GM12872 (cell line): ENCODE results near the gene RTN1.

Experiments
- TF ChIP-seq, protein P1 (sequence below): IDR thresholded peaks from 3 replicates; pipeline ENCODE4 v1.5.1; 2011; ENCODE audit warnings: low read depth, mild to moderate bottlenecking, low read length, moderate library complexity; ENCODE audit not compliant: insufficient read depth

Gene RTN1

DNA sequence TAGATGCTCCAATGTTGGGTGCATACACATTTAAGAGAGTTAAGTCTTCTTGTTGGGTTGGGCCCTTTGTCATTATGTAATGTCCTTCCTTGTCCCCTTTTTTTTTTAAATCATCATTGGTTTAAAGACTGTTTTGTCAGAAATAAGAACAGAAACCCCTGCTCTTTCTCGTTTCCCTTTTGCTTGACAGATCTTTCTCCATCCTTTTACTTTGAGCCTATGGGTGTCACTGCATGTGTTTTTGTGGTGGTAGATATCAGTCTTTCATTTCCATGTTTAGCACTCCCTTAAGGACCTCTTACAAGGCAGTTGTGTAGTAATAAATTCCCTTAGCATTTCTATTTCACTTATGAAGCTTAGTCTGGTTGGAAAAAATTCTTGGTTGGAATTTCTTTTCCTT is 47.4 kb downstream of the RTN1 start:
- TF ChIP-seq, protein P1, sequence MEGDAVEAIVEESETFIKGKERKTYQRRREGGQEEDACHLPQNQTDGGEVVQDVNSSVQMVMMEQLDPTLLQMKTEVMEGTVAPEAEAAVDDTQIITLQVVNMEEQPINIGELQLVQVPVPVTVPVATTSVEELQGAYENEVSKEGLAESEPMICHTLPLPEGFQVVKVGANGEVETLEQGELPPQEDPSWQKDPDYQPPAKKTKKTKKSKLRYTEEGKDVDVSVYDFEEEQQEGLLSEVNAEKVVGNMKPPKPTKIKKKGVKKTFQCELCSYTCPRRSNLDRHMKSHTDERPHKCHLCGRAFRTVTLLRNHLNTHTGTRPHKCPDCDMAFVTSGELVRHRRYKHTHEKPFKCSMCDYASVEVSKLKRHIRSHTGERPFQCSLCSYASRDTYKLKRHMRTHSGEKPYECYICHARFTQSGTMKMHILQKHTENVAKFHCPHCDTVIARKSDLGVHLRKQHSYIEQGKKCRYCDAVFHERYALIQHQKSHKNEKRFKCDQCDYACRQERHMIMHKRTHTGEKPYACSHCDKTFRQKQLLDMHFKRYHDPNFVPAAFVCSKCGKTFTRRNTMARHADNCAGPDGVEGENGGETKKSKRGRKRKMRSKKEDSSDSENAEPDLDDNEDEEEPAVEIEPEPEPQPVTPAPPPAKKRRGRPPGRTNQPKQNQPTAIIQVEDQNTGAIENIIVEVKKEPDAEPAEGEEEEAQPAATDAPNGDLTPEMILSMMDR = no peak

DNA sequence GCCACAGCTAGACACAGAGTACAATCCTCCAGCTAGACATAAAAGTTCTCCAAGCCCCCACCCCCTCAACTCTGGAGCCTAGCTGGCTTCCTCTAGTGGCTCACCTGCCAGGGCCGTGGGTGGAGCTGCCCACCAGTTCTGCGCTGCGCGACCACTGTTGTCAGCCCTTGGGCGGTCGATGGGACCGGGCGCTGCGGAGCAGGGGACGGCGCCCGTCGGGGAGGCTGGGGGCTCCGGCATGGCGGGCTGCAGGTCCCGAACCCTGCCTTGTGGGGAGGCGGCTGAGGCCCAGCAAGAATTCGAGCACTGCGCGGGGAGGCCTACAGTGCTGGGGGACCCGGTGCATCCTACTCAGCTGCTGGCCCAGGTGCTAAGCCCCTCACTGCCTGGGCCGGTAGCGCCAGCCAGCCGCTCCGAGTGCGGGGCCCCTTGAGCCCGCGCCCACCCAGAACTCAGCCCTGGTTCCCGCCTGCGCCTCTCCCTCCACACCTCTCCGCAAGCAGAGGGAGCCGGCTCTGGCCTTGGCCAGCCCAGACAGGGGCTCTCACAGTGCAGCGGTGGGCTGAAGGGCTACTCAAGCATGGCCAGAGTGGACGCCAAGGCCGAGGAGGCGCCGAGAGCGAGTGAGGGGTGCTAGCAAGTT is 51.0 kb downstream of the RTN1 start:
- TF ChIP-seq, protein P1 = no peak

DNA sequence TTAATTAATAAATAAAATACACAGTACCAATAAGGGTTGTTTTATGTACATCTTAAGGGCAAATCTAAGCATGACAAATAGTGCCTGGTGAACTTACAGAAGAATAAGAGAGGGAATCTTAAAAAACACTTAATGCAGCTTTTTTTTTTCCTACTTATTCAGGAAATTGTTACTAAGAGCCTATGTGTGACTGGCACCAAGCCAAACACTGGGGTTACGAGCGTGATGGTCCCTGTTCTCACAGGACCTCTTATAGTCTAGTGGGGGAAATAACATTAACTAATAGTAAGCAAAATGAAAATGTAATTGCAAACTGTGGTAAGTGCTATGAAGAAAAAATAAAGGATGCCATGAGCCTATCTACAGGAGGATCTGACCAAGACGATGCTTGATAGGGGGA is 53.6 kb downstream of the RTN1 start:
- TF ChIP-seq, protein P1 = no peak

DNA sequence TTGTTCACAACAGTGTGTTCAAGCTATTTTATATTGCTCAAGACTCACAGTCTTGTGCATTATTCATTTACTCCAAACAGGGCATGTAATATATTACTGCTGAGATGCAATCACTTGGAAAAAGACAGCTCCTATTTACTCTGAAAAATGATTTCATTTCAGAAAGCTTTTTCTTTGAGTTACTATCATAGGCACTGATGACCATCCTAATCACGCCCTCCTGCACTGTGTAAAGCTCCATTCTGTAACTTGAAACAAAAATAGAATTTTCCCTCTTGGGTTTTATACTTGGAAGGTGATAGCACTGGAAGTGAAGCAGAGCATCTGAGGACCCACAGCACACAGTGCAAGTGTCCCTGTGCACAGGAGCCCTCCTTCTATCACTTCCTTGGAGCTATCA is 55.6 kb downstream of the RTN1 start:
- TF ChIP-seq, protein P1 = no peak

DNA sequence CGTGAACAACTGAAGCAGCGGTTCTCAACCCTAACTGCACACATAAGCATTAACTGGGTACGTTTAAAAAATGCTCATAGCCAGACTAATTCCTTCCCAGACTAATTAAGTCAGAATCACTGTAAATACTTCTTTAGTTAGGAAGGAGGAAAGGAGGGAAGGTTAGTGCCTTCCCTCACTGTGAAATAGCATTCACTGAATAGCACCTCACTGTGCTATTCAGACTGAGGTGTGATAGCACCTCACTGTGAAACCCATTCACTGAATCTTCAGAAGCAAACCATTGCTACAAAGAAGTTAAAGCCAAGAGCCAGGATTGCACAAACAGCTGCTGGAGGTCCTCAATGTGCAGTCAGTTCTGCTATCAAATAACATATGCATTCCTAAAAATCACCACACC is 58.8 kb downstream of the RTN1 start:
- TF ChIP-seq, protein P1 = no peak

DNA sequence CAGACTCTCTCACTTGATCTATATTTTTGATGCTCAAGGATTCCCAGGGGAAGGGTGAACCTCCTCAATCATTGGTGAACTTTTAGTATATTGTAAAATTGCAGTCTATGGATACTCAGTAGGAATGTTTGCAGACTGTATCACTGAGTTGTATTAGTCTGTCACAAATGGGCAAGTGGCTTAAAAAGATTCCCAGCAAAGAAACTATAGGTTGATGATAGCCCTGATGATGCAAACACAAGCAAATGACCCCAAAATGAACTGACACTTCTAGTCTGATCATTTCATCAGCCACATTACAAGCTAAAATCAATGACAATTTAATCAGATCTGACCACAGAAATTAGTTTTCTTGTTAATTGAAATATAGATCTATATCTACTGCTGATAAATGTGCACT is 59.5 kb downstream of the RTN1 start:
- TF ChIP-seq, protein P1 = no peak

DNA sequence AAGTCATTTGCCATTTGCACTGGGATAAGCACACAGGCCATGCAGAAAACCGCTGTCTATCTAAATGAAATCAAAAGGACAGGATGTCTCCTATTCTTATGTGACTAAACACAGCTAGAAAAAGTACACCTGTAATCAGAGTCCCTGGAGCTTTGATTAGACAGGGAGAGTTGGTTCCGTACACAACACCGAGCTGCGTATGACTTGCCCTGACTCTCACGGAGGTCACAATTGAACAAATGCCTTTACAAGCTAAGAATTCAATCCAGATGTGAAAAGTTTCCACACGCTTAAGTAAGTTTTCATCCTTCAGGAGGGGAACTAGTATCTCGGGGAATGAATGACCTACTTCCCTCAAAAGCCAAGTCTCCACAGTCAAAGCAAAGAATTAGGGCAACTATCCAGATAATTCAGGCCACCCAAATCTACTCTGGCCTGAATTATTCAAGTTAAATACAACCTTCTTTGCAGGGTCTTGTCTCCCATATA is 67.5 kb downstream of the RTN1 start:
- TF ChIP-seq, protein P1 = no peak

DNA sequence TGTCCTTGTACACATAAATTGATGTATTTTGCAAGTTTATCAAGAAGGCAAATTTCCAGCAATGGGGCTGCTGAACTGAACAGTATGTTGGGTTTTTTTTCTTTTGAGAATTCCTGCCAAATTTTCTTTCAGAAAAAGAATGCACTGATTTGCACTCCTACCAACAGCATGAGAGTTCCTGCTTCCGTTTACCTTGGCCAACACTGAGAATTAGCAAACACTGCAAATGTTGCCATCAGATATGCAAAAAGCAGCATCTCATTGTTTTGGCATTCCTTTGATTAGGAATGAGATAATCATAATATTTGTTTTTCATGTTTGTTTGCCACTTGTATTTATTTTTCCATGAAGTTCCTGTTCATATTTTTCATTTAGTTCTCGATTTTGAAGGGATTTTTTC is 82.4 kb downstream of the RTN1 start:
- TF ChIP-seq, protein P1 = no peak
